Measurements from ENCODE around the gene SRSF3.
A peak's percentile ranks its signal among the peaks of the same experiment; 100 is the strongest.
"Not testable (repeated sequence)": the region's sequence is repeated elsewhere in the genome, so short reads cannot be mapped to it uniquely, and the experiment has no call there.

Gene SRSF3

GRCh38 chr6:36594029-36594815 is at the start of gene SRSF3:
Gene SRSF3 (plus strand): TSS chr6:36594362. CDS start chr6:36596763, 2,401 bp downstream.
- peak; percentile 96 for DNase-seq (ENCODE audit: low read depth)

GRCh38 chr6:36545767-36546307 is 48.3 kb upstream of the SRSF3 start:
- DNase-seq (ENCODE audit: low read depth): no peak

DNA sequence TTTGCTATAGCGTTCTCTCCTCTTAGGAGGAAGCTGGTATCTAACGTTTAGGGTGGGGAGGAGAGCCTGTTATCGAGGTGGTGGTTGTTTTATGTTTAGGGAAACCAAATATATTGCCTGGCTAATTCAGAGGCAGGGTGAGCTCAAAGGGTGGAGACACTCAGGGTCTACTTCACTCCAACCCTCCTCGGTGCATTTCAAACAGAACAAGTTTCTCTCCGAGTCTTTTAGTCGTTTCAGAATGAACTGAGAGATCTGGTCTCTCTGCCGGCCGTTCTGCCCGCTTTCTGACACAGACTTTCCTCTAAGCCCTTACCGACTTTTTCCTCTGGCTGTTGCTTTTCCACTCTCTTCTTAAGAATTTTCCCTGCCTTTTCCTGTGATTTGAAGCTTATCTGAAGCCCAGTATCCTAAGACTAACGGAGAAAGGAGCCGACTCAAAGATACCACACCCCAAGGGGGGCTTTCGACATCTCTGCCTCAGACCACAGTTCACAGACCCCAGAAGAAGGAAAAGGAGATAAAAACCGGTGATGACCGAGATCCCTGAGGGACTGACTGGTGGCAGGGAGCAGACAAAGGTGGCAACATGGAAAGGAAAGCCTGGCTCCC is 47.7 kb upstream of the SRSF3 start:
- no peak for DNase-seq (ENCODE audit: low read depth)

DNA sequence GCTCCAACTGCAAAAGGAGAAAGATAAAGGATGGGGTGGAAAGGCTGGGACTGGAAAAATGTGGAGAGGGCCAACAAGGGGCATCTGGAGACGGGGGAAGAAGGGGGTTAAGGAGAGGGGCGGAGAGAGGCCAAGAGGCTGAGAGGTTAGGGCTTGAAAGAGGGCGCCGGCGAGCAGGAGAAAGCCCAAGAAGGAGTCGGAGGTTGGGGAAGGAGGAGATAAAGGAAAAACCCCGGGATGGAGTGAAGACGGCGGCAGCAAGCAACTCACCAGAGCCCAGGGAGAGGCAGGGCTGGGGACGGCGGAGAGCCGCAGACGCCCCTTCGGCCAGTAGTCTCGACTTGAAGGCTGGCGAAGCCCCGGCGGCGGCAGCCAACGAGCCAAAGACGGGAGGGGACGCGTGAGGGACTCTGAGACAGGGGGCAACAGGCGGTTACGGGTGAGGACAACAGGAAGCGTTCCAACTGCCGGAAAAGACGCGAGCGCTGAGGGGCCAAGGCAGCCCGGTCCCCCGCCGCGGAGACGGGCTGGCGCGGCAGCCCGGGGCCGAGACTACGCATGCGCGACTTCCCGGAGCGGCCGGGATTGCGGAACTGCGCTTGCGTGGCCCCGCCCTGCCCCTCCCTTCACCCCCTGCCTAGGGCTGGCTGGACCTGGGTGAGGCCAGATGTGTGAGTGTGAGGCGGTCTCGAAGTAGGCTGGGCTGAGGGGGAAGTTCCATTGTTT is 47.1 kb upstream of the SRSF3 start, which contains the start of gene STK38:
Gene STK38, minus strand, starts transcription at position 560 of the 726 bp plus-strand sequence. CDS start 7,277 bp downstream, outside the sequence.
- peak; percentile 71 for DNase-seq (ENCODE audit: low read depth)

GRCh38 chr6:36547646-36548400 is 46.3 kb upstream of the SRSF3 start:
- DNase-seq (ENCODE audit: low read depth): no peak

DNA sequence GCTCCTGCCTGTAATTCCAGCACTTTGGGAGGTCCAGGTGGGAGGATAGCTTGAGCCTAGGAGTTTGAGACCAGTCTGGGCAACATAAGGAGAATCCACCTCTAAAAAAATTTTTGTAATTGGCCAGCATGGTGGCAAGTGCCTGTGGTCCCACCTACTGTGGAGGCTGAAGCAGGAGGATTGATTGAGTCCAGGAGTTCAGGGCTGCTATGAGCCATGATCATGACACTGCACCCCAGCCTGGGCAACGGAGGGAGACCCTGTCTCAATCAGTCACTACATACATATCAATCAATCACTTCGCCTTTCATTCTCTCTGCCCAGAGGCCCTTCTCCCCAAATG is 45.8 kb upstream of the SRSF3 start:
- no peak for DNase-seq (ENCODE audit: low read depth)

GRCh38 chr6:36550473-36551000 is 43.6 kb upstream of the SRSF3 start:
- no peak for DNase-seq (ENCODE audit: low read depth)

- DNase-seq (ENCODE audit: low read depth): no peak
Measured at GRCh38 chr6:36555750-36556252, 38.4 kb upstream of the SRSF3 start.

DNA sequence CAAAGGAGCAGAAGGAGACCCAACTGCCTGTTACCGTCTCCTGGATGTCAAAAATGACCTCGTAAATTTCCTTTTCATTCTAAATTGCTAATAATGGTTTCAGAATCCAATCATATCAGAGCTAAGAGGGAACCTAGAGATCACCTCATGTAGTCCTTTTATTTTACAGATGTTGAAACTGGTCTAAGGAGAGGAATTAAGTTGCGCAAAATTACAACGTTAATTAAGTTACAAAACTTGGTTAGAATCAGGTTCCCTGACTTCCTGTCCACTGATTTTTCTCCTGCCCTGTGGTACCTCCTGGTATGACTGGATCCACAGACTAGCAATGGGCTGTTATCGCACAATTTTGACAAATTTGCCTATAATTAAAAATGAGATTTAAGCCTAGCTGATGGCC is 37.9 kb upstream of the SRSF3 start:
- no peak for DNase-seq (ENCODE audit: low read depth)

- DNase-seq (ENCODE audit: low read depth): no peak
Measured at GRCh38 chr6:36559011-36559793, 35.0 kb upstream of the SRSF3 start.

GRCh38 chr6:36560822-36561221 is 33.3 kb upstream of the SRSF3 start:
- no peak for DNase-seq (ENCODE audit: low read depth)

- DNase-seq (ENCODE audit: low read depth): no peak
Measured at GRCh38 chr6:36563237-36563927, 30.8 kb upstream of the SRSF3 start.

GRCh38 chr6:36563928-36564284 is 30.3 kb upstream of the SRSF3 start:
- no peak for DNase-seq (ENCODE audit: low read depth)

GRCh38 chr6:36566418-36566905 is 27.7 kb upstream of the SRSF3 start:
- no peak for DNase-seq (ENCODE audit: low read depth)

- DNase-seq (ENCODE audit: low read depth): no peak
Measured at GRCh38 chr6:36570264-36570663, 23.9 kb upstream of the SRSF3 start.

GRCh38 chr6:36571122-36572043 is 22.8 kb upstream of the SRSF3 start:
- DNase-seq (ENCODE audit: low read depth): no peak

GRCh38 chr6:36572353-36573311 is 21.5 kb upstream of the SRSF3 start:
- DNase-seq (ENCODE audit: low read depth): not testable (repeated sequence)

DNA sequence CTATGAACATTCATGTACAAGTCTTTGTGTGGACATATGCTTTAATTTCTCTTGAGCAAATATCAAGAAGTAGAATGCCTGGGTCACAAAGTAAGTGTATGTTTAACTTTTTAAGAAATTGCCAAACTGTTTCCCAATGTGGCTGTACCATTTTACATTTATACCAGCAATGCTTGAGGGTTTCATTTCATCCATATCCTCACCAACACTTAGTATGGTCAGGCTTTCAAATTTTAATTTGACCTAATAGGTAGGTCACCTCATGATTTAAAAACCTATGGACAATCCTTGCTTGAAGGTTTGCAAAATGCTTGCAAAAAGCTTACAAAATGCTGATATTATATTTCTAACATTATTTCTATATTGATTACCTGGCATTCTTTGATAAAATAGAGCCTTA is 19.5 kb upstream of the SRSF3 start:
- DNase-seq (ENCODE audit: low read depth): no peak
